ENCODE measurements around the gene FUT3. TPM values are rescaled to one million over a fixed set of nuclear protein-coding genes. Genes with fewer than 3 reads are reported as not detected.
"Not testable (repeated sequence)": the region's sequence is repeated elsewhere in the genome, so short reads cannot be mapped to it uniquely, and the experiment has no call there.

The FUT3 gene
- total RNA-seq, 5 donors from 2014 or later (not counting 1 experiment from before 2014, with no cell fraction given), result 0.13 to 0.50 (median 0.18) TPM; not detected in 1

DNA sequence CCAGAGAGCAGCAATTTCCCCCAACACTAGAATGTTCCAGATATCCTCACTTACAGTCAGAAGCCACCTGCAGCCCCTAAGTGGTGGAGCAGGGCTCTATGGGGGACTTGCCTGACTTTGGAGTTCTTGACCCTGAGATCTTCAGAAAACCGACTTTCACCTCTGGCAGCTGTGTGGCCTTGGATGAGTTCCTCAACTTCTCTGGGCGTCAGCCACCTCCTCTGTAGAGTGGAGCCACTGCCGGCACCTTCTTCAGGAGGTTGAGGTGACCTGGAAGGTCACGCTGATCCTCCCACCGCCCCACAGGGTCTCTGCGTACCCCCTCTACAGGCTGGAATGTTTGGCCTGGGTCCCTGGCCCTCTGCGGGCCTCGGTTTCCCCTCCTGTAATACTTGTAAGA lies 26.2 kb upstream of the FUT3 start:
- ATAC-seq (replicated peaks in 1 of 4) (no peak), DNase-seq (no peak)
- ChIA-PET CTCF (no interaction called here), POLR2A (no interaction called here)
- H3K4me1 ChIP-seq (ENCODE audit: control insufficient read depth in 1 of 2, extremely low read depth in 1 of 2, insufficient read depth in 2 of 2, low read length in 2 of 2), result no peaks in the 10 kb centered on the region
- H3K4me1 Mint-ChIP-seq, result no peaks in the 10 kb centered on the region
- H3K4me3 ChIP-seq (ENCODE audit: control insufficient read depth in 1 of 2, extremely low read depth in 1 of 2, low read length in 1 of 2), result no peak overlapping the region
- no peaks in the 10 kb centered on the region for H3K9me3 Mint-ChIP-seq
- 72% methylated on average over 6 of the region's 8 CpGs for WGBS (ENCODE audit: insufficient coverage)
- H3K36me3 Mint-ChIP-seq, result no peaks in the 10 kb centered on the region
- no peak overlapping the region for H3K27ac ChIP-seq (ENCODE audit: low read length)
- H3K36me3 ChIP-seq (ENCODE audit: control insufficient read depth in 2 of 2, extremely low read depth in 1 of 2, insufficient read depth in 1 of 2, low read length in 1 of 2), result no peaks in the 10 kb centered on the region
- H3K27me3 ChIP-seq (replicated peaks in 1 of 2; ENCODE audit: control insufficient read depth in 2 of 2, extremely low read depth in 1 of 2, insufficient read depth in 2 of 2, low read length in 1 of 2), result peaks cover 4 to 61% of the 10 kb centered on the region in 2 experiments
- H3K27ac Mint-ChIP-seq, result no peak overlapping the region
- peaks cover 14 to 31% of the 10 kb centered on the region in 2 donors for H3K27me3 Mint-ChIP-seq
- no peak overlapping the region for H3K4me3 Mint-ChIP-seq
- H3K9me3 ChIP-seq, result no peaks in the 10 kb centered on the region

DNA sequence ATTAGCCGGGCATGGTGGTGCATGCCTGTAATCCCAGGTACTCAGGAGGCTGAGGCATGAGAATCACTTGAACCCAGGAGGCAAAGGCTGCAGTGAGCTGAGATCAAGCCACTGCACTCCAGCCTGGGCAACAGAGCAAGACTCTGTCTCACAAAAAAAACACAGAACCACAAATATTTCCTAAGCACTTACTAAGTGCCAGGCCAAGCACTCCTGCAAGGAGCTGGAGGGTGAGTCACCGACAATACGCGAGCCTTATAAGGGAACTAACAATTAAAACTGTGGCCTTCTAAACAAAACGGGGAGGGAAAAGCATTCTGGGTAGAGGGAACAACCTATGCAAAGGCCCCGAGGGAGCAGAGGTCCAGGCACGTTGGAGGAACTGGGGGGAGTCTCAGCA lies 23.2 kb upstream of the FUT3 start:
- H3K27me3 Mint-ChIP-seq, result peaks cover 10 to 24% of the 10 kb centered on the region in 2 donors
- ATAC-seq (replicated peaks in 1 of 4); H3K4me1 ChIP-seq (ENCODE audit: control insufficient read depth in 1 of 2, extremely low read depth in 1 of 2, insufficient read depth in 2 of 2, low read length in 2 of 2); H3K4me3 Mint-ChIP-seq; H3K9me3 ChIP-seq; H3K27ac Mint-ChIP-seq; POLR2A ChIA-PET; H3K36me3 ChIP-seq (ENCODE audit: control insufficient read depth in 2 of 2, extremely low read depth in 1 of 2, insufficient read depth in 1 of 2, low read length in 1 of 2); H3K9me3 Mint-ChIP-seq; H3K4me3 ChIP-seq (ENCODE audit: control insufficient read depth in 1 of 2, extremely low read depth in 1 of 2, low read length in 1 of 2); H3K27ac ChIP-seq (ENCODE audit: low read length); DNase-seq; H3K4me1 Mint-ChIP-seq; CTCF ChIA-PET; H3K36me3 Mint-ChIP-seq: not testable (repeated sequence)
- H3K27me3 ChIP-seq (replicated peaks in 1 of 2; ENCODE audit: control insufficient read depth in 2 of 2, extremely low read depth in 1 of 2, insufficient read depth in 2 of 2, low read length in 1 of 2), result peaks cover 3 to 34% of the 10 kb centered on the region in 2 experiments
- 84% methylated on average over 7 of the region's 7 CpGs for WGBS (ENCODE audit: insufficient coverage)

- Mint-ChIP-seq H3K36me3 (no peaks in the 10 kb centered on the region), H3K4me3 (no peak overlapping the region), H3K27me3 (peaks cover 10 to 16% of the 10 kb centered on the region in 2 donors), H3K27ac (no peak overlapping the region), H3K4me1 (no peaks in the 10 kb centered on the region), H3K9me3 (no peaks in the 10 kb centered on the region)
- Histone ChIP-seq H3K4me1 (ENCODE audit: control insufficient read depth in 1 of 2, extremely low read depth in 1 of 2, insufficient read depth in 2 of 2, low read length in 2 of 2) (no peaks in the 10 kb centered on the region), H3K27me3 (replicated peaks in 1 of 2; ENCODE audit: control insufficient read depth in 2 of 2, extremely low read depth in 1 of 2, insufficient read depth in 2 of 2, low read length in 1 of 2) (peaks cover 0 to 27% of the 10 kb centered on the region in 2 experiments), H3K27ac (ENCODE audit: low read length) (no peak overlapping the region), H3K4me3 (ENCODE audit: control insufficient read depth in 1 of 2, extremely low read depth in 1 of 2, low read length in 1 of 2) (no peak overlapping the region), H3K36me3 (ENCODE audit: control insufficient read depth in 2 of 2, extremely low read depth in 1 of 2, insufficient read depth in 1 of 2, low read length in 1 of 2) (no peaks in the 10 kb centered on the region), H3K9me3 (no peaks in the 10 kb centered on the region)
- no peak for DNase-seq
- CTCF ChIA-PET, result no interaction called here
- ATAC-seq (replicated peaks in 1 of 4), result no peak
- POLR2A ChIA-PET, result no interaction called here
- 86% methylated on average over 11 of the region's 12 CpGs for WGBS (ENCODE audit: insufficient coverage)
These were observed 22.5 kb upstream of the FUT3 start for GRCh38 chr19:5873617-5874199.

GRCh38 chr19:5870986-5871394 lies 19.7 kb upstream of the FUT3 start:
- no peak for DNase-seq
- H3K27me3 ChIP-seq (replicated peaks in 1 of 2; ENCODE audit: control insufficient read depth in 2 of 2, extremely low read depth in 1 of 2, insufficient read depth in 2 of 2, low read length in 1 of 2), result peaks cover 0 to 12% of the 10 kb centered on the region in 2 experiments
- H3K4me3 ChIP-seq (ENCODE audit: control insufficient read depth in 1 of 2, extremely low read depth in 1 of 2, low read length in 1 of 2), result no peak overlapping the region
- H3K9me3 Mint-ChIP-seq, result no peaks in the 10 kb centered on the region
- no peak for ATAC-seq (replicated peaks in 1 of 4)
- H3K4me3 Mint-ChIP-seq, result no peak overlapping the region
- ChIA-PET CTCF (no interaction called here), POLR2A (interaction anchor here in 1 of 2 donors (0.6 kb wide), 1 partner anchor 81 kb away, joined by 3 read pairs; no protein-coding TSS in a partner anchor)
- H3K36me3 Mint-ChIP-seq, result no peaks in the 10 kb centered on the region
- H3K27me3 Mint-ChIP-seq, result peaks cover 0 to 6% of the 10 kb centered on the region in 2 donors
- no peaks in the 10 kb centered on the region for H3K4me1 ChIP-seq (ENCODE audit: control insufficient read depth in 1 of 2, extremely low read depth in 1 of 2, insufficient read depth in 2 of 2, low read length in 2 of 2)
- H3K4me1 Mint-ChIP-seq, result no peaks in the 10 kb centered on the region
- no peak overlapping the region for H3K27ac ChIP-seq (ENCODE audit: low read length)
- H3K27ac Mint-ChIP-seq, result no peak overlapping the region
- H3K9me3 ChIP-seq, result no peaks in the 10 kb centered on the region
- WGBS (ENCODE audit: insufficient coverage), result 86% methylated on average over 8 of the region's 12 CpGs
- H3K36me3 ChIP-seq (ENCODE audit: control insufficient read depth in 2 of 2, extremely low read depth in 1 of 2, insufficient read depth in 1 of 2, low read length in 1 of 2), result no peaks in the 10 kb centered on the region

DNA sequence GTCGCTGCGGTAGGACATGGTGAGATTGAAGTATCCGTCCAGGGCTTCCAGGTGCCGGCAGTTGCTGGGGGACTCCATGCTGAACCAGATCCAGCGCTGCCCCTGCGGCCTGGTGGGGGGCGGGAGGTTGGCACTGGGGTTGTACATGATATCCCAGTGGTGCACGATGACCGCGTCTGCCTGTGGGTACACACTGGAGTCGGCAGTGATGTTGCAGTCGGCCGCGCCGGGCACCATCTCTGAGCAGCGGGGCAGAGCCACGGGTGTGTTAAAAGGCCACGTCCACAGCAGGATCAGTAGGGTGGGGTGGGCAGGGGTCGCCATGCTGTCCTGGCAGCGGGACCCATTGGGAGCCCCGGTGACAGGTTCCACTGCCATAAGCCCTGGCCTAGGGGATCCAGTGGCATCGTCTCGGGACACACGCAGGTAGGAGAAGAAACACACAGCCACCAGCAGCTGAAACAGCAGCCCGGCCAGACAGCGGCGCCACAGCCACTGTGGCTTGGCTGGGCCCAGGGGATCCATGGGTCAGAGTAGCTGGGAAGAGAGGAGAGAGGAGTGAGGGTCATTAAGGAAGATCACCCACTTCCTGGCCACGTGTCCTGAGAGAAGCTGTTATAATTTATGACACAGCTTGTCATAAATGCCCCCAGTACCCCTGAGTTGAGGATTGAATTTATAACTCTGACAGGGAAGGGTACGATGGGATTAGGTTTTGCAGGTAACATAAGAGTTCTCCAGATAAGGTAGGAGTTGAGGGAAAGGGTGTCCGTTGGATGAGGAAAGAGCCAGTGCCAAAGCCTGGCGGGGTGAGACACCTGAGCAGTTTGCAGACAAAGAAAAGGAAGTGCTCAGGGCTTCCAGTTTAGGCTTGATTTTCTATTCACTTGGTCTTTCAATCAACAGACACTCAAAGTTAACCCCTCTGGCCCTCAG lies 16.2 kb upstream of the FUT3 start:
- H3K27ac Mint-ChIP-seq, result no peak overlapping the region
- H3K27me3 Mint-ChIP-seq, result peaks cover 3 to 13% of the 10 kb centered on the region in 2 donors
- WGBS (ENCODE audit: insufficient coverage), result 89% methylated on average over 28 of the region's 31 CpGs
- Histone ChIP-seq H3K36me3 (ENCODE audit: control insufficient read depth in 2 of 2, extremely low read depth in 1 of 2, insufficient read depth in 1 of 2, low read length in 1 of 2) (no peaks in the 10 kb centered on the region), H3K4me1 (ENCODE audit: control insufficient read depth in 1 of 2, extremely low read depth in 1 of 2, insufficient read depth in 2 of 2, low read length in 2 of 2) (no peaks in the 10 kb centered on the region), H3K27ac (ENCODE audit: low read length) (no peak overlapping the region), H3K27me3 (replicated peaks in 1 of 2; ENCODE audit: control insufficient read depth in 2 of 2, extremely low read depth in 1 of 2, insufficient read depth in 2 of 2, low read length in 1 of 2) (peaks cover 0 to 29% of the 10 kb centered on the region in 2 experiments), H3K4me3 (ENCODE audit: control insufficient read depth in 1 of 2, extremely low read depth in 1 of 2, low read length in 1 of 2) (no peak overlapping the region), H3K9me3 (no peaks in the 10 kb centered on the region)
- DNase-seq, result no peak
- H3K9me3 Mint-ChIP-seq, result no peaks in the 10 kb centered on the region
- H3K4me3 Mint-ChIP-seq, result no peak overlapping the region
- CTCF ChIA-PET, result no interaction called here
- no peaks in the 10 kb centered on the region for H3K36me3 Mint-ChIP-seq
- POLR2A ChIA-PET, result no interaction called here
- H3K4me1 Mint-ChIP-seq, result no peaks in the 10 kb centered on the region
- no peak for ATAC-seq (replicated peaks in 1 of 4)

- Histone ChIP-seq H3K36me3 (ENCODE audit: control insufficient read depth in 2 of 2, extremely low read depth in 1 of 2, insufficient read depth in 1 of 2, low read length in 1 of 2) (no peaks in the 10 kb centered on the region), H3K27ac (ENCODE audit: low read length) (no peak overlapping the region), H3K4me1 (ENCODE audit: control insufficient read depth in 1 of 2, extremely low read depth in 1 of 2, insufficient read depth in 2 of 2, low read length in 2 of 2) (no peaks in the 10 kb centered on the region), H3K27me3 (replicated peaks in 1 of 2; ENCODE audit: control insufficient read depth in 2 of 2, extremely low read depth in 1 of 2, insufficient read depth in 2 of 2, low read length in 1 of 2) (peaks cover 0 to 34% of the 10 kb centered on the region in 2 experiments), H3K9me3 (no peaks in the 10 kb centered on the region), H3K4me3 (ENCODE audit: control insufficient read depth in 1 of 2, extremely low read depth in 1 of 2, low read length in 1 of 2) (no peak overlapping the region)
- ChIA-PET CTCF (no interaction called here), POLR2A (no interaction called here)
- ATAC-seq (replicated peaks in 1 of 4) (no peak), DNase-seq (peak in 2 of 35 experiments; percentile 3 to 6)
- Mint-ChIP-seq H3K27ac (no peak overlapping the region), H3K36me3 (no peaks in the 10 kb centered on the region), H3K4me1 (no peaks in the 10 kb centered on the region), H3K27me3 (peaks cover 6 to 13% of the 10 kb centered on the region in 2 donors), H3K9me3 (no peaks in the 10 kb centered on the region), H3K4me3 (no peak overlapping the region)
- 77% methylated on average over 7 of the region's 11 CpGs for WGBS (ENCODE audit: insufficient coverage)
These were observed 14.5 kb upstream of the FUT3 start for GRCh38 chr19:5865772-5866171.
